ENCODE data around the gene SERPINA4. TPM values are rescaled to one million over a fixed set of nuclear protein-coding genes. Genes with fewer than 3 reads are reported as not detected.

SERPINA4 gene
- total RNA-seq (2014; rRNA removed; shearing (Covaris generic)), result not detected in 2 replicates
- polyA plus RNA-seq (2016; fragmentation: Nextera tagmentation; extraction: Ambion mirVana), result not detected in 2 replicates
- long read RNA-seq, result 0 reads

- no peaks in the 10 kb centered on the region for H3K4me1 Mint-ChIP-seq
- Histone ChIP-seq H3K36me3 (ENCODE audit: insufficient read depth) (no peaks in the 10 kb centered on the region), H3K4me3 (no peak within 1 kb of the TSS), H3F3A (replicated peaks; ENCODE audit: low read depth) (no peaks in the 10 kb centered on the region), H3K4me2 (no peak within 1 kb of the TSS), H3K4me1 (ENCODE audit: insufficient read depth) (no peaks in the 10 kb centered on the region), H3K9me2 (ENCODE audit: insufficient read depth) (no peaks in the 10 kb centered on the region; the same call in 1 of the 2 replicates), H2AFZ (no peak within 1 kb of the TSS), H3K27ac (ENCODE audit: low read depth) (no peak within 1 kb of the TSS), H3K27me3 (ENCODE audit: insufficient read depth) (no peaks in the 10 kb centered on the region), H4K20me1 (replicated peaks; ENCODE audit: insufficient read depth) (no peaks in the 10 kb centered on the region), H3K79me2 (replicated peaks; ENCODE audit: insufficient read depth) (no peaks in the 10 kb centered on the region)
- DNase-seq (ENCODE audit: low spot score) (no peak), ATAC-seq (no peak)
- H3K27ac Mint-ChIP-seq, result no peak within 1 kb of the TSS
- TF ChIP-seq REST (IDR thresholded peaks at IDR 0.05; ENCODE audit: unreplicated experiment), result no peak
- no peak for TF ChIP-seq ZNF462 (CRISPR knock-in tag; IDR thresholded peaks at IDR 0.05)
- no peak for TF ChIP-seq CREB1 (CRISPR knock-in tag; IDR thresholded peaks at IDR 0.05; ENCODE audit: low read depth)
- no peak for TF ChIP-seq EZH2 (IDR thresholded peaks at IDR 0.05; ENCODE audit: low read depth, unreplicated experiment)
- TF ChIP-seq JUNB (IDR thresholded peaks at IDR 0.05; ENCODE audit: unreplicated experiment), result no peak
- no peak for TF ChIP-seq POLR2AphosphoS5 (IDR thresholded peaks at IDR 0.05; ENCODE audit: low read depth)
- TF ChIP-seq CTCF (conservative IDR thresholded peaks at IDR 0.05; ENCODE audit: low read depth in 2 of 2), result no peak
- TF ChIP-seq STAT1 (IDR thresholded peaks at IDR 0.05; ENCODE audit: unreplicated experiment), result no peak
- no peak for TF ChIP-seq ETS1 (IDR thresholded peaks at IDR 0.05)
- TF ChIP-seq EZH2phosphoT487 (IDR thresholded peaks at IDR 0.05; ENCODE audit: unreplicated experiment), result no peak
- no peak for TF ChIP-seq ZNF331 (CRISPR knock-in tag; IDR thresholded peaks at IDR 0.05; ENCODE audit: low read depth)
- no peak for TF ChIP-seq ZNF114 (CRISPR knock-in tag; IDR thresholded peaks at IDR 0.05)
- no peak for TF ChIP-seq NANOG (IDR thresholded peaks at IDR 0.05; ENCODE audit: borderline replicate concordance)
- peaks cover 4% of the 10 kb centered on the region; the same call in 2 of the 3 replicates for H3K9me3 Mint-ChIP-seq
- H3K4me3 Mint-ChIP-seq, result no peak within 1 kb of the TSS
- H3K27me3 Mint-ChIP-seq (ENCODE audit: insufficient read depth, low read depth, poor library complexity), result peaks cover 5% of the 10 kb centered on the region
- H3K36me3 Mint-ChIP-seq (ENCODE audit: low read depth), result no peaks in the 10 kb centered on the region
Observed at GRCh38 chr14:94560751-94561655, at the start of gene SERPINA4. TSS of gene SERPINA4 (plus strand) at chr14:94561442. CDS start at chr14:94563483, 2,041 bp downstream.

Data from GM23338 (cell line).